HG03175 (cell line): Measurements from ENCODE around the gene CENPT.
"Not testable (repeated sequence)": the region's sequence is repeated elsewhere in the genome, so short reads cannot be mapped to it uniquely, and the experiment has no call there.

Source experiments
- ATAC-seq: cut with Tn5 transposase; IDR thresholded peaks from one replicate; pipeline ENCODE4 v1.9.1; 2021; ENCODE audit warnings: mild to moderate bottlenecking, moderate library complexity; ENCODE audit not compliant: unreplicated experiment

The CENPT gene

DNA sequence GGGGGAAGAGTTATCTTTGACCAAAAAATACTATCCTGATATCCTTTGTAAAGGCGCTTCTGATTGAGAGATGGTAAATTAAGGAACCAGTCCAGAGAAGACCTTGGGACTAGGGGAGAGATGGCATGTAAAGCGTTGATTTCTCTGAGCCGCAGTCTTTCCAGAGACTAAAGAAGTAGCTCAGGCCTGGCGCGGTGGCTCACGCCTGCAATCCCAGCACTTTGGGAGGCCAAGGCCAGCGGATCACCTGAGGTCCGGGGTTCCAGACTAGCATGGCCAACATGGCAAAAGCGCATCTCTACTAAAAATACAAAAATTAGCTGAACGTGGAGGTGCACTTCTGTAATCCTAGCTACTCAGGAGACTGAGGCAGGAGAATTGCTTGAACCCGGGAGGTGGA, 625 bp upstream of the CENPT start:
- ATAC-seq: no peak

DNA sequence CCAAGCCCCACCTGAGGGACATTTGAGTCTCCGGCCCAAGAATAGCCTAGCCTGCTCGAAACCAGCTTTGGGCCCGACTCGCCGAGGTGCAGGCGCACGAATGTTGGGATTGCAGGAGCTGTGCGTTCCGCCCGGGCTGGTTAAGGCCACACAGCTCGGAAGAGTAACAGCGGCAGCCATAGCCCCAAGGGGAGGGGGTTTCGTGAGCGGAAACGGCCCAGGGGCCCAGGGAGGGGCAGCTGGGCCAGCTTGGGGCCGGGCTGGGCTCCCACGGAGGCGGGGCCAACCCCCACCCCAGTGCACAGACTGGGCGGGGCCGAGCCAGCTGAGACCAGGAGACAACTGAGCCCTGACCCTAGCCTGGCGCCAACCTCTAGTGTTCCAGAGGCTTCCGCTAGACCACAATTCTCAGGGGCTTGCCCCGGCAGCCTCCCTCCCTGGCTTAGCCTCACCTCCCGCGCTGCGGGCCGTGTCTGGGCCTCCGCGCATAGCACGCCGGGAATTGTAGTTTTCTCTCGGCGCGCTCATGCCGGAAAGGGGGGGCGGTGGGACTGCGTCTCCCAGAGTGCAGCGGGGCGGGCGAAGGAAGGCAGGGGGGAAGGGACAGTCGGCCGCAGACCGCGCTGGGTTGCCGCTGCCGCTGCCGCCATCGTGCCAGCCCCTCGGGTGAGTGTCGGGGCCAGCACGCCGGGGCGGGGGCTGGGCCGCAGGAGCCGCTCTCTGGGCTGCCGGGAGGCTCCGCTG, 1.0 kb downstream of the CENPT start, which contains the start of gene NUTF2:
Gene NUTF2, plus strand, starts transcription at position 614 of the 744 bp plus-strand sequence. CDS start 18,198 bp downstream, outside the sequence.
- ATAC-seq: peak; percentile 61

DNA sequence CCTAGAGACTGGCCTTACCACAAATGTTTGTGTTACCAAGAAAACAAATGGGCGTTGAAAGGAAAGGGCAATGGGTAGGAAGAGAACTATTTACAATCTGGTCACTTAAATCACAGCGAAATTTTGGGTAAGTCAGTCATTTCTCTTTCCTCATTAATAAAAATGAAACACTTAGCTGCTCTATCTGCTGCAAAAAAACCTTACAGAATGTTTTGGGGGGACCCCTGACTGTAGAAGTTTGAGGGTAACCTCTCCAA, 1.5 kb downstream of the CENPT start:
- ATAC-seq: no peak

DNA sequence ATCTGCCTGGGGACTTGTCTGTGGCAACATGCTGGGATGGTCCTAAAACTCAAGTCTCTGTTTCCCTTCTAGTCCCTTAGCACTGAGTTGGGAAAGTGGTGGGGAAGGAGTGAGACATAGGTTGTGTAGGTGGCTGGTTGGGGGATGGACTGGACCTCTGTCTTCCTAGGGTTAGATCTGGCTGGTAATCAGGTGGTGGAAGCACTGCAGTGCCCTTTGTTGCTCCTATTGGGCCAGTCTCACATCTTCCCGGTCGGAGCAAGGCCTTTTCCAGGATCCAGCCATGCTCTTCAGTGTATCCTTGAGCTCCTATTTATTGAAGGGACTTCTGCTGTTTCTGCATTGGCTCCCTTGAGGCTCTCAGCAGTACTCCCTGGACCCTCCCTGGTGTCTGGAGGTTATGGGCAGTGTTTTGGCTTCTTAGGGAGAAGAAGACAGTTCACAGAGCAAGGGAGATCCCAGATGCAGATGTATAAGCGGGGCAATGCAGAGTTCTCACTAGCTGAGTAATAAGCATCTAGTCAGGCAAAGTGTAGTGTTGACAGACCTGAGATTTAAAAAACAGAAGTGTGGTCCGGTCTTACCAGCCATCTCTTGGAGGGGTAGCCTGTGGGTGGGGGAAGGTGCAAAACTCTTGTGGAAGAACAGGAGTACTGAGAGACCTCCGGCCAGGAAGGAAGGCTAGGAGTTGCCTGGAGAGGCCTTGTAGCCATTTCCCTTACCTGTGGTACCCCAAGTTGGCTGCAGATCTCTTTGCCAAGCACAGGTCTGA, 2.0 kb downstream of the CENPT start:
- ATAC-seq: no peak

DNA sequence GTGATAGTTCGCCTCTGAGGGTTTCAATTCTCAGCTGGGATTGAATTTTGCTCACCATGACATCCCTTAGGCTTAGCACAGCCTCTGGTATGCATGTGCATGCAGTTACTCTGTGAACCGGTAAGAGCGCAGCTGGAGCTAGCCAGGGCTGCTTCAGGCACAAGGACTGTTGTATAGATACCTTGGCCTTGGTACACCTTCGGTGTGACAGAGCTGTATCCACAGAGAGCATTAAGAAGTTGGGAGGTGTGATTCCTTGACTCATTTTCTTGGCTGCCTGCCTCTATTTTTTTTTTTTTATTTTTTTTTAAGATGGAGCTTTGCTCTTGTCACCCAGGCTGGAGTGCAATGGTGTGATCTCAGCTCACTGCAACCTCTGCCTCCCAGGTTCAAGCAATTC, 3.0 kb downstream of the CENPT start:
- no peak for ATAC-seq

DNA sequence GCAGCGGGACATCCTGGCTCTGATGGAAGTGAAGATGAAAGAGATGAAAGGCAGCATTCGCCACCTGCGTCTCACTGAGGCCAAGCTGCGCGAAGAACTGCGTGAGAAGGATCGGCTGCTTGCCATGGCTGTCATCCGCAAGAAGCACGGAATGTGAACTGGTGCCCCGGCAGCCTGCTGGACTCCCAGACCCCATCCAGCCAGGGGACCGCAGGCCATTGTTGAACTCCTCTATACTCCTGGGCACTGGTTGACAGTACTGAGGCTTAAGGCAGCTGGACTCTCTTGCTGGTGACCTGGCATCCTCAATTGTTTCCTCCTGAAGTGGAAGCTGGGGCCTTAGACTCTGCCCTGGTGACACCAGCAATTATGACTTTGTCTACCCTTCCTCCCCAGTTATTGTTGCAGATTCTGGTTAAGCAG, 4.1 kb downstream of the CENPT start:
- ATAC-seq: no peak

DNA sequence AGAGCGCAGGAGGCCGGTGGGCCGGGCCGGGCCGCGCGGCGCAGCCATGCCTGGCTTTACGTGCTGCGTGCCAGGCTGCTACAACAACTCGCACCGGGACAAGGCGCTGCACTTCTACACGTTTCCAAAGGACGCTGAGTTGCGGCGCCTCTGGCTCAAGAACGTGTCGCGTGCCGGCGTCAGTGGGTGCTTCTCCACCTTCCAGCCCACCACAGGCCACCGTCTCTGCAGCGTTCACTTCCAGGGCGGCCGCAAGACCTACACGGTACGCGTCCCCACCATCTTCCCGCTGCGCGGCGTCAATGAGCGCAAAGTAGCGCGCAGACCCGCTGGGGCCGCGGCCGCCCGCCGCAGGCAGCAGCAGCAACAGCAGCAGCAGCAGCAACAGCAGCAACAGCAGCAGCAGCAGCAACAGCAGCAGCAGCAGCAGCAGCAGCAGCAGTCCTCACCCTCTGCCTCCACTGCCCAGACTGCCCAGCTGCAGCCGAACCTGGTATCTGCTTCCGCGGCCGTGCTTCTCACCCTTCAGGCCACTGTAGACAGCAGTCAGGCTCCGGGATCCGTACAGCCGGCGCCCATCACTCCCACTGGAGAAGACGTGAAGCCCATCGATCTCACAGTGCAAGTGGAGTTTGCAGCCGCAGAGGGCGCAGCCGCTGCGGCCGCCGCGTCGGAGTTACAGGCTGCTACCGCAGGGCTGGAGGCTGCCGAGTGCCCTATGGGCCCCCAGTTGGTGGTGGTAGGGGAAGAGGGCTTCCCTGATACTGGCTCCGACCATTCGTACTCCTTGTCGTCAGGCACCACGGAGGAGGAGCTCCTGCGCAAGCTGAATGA, 4.8 kb downstream of the CENPT start:
- peak; percentile 8 for ATAC-seq

DNA sequence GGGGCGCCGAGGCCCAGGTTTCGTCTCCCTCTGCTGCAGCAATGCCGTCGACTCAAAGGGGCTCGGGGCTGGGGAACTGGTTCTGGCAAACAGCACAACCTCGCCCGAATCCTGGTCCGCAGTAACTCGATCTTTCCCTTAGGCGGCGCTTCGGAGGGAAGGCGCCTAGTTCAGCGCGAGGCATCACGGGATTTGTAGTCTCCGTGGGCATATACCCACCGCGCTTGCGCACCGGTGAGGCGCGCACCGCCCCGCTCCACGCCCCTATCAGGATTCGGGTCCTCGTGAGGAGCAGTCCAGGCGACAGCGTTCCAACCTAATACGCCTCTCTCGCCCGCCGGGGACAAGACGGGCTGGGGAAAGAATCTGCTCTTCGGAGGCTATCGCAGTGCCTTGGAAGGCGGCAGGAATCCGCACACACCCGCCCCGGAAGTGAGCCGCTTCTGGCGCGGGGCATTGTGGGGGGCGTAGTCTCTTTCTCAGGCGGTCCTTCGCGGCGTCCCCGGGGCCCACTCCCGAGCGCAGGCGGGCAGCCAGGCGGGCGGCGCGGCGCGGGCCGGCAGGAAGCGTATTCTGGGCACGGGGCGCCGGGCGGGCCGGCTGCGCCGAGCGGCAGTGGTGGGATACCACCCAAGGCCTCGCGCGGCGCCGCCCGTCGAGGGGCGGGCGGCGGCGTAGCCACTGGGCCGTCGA, 5.5 kb downstream of the CENPT start, which contains the start of gene THAP11:
Gene THAP11, plus strand, starts transcription at position 505 of the 693 bp plus-strand sequence. CDS start 235 bp downstream, outside the sequence.
- peak; percentile 41 for ATAC-seq

DNA sequence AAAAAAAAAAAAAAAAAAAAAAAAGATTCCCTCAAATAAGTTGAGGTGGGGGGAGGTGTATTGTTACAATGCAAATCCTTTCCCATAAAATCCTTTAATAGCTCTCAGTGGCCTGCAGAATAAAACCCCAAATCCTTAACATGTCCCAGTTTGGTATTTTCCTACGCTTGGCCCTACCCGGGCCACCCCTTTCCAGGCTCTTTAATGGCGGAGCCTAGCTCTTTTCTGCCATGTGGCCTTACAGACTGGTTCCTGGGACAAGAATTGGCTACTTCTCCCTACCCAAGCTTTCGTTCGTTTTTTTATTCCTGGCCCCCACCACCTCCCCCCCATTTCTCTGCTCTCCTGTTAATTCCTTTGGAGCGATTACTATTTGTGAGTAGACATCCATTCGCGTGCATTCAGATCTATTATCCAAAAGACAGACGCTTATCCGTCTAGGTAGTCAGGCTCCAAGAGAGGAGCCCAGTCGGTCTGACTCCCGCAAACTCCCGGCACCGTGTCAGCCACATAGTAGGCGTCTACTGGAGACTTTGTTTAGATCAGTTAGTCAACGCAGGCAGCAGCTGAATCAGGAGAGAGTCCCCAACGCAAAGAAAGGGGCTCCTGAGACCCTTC, 6.2 kb downstream of the CENPT start:
- ATAC-seq: no peak

DNA sequence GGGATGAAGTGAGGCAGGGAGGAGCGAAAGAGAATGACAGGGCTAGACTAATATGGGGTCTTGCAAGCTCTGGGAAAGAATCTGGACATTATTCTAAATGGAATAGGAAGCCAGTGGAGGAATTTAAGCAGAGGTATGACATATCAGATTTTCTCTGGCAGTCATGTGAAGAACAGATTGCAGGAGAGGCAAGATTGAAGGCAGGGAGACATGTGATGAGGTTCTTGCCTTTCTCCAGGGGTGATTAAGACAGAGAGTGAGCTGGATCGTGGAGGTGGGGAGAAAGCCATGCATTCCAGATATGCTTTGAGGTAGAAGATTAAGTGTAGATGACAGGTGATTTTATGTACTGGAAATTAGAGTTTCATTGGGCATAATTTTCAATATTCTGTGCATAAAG, 9.7 kb downstream of the CENPT start:
- no peak for ATAC-seq

DNA sequence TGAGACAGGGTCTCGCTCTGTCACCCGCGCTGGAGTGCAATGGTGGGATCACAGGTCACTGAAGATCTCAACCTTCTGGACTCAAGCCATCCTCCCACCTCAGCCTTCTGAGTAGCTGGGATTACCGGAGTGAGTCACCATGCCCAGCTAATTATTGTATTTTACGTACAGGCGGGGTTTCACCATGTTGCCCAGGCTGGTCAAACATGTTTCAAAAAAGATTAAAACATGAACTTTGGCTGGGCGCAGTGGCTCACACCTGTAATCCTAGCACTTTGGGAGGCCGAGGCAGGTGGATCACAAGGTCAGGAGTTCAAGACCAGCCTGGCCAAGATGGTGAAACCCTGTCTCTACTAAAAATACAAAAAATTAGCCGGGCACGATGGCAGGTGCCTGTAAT, 10.3 kb downstream of the CENPT start:
- ATAC-seq: not testable (repeated sequence)

DNA sequence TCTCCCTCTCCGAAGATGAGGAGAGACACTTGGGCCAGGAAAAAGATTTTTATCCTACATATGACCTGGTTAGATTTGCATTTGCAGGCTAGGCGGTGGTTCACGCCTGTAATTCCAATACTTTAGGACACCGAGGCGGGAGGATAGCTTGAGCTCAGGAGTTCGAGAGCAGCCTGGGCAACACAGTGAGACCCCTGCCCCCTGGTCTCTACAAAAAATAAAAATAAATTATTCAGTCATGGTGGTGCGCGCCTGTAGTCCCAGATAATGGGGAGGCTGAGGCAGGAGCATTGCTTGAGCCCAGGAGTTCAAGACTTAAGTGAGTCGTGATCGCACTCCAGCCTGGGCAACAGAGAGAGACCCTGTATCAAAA, 13.3 kb downstream of the CENPT start:
- no peak for ATAC-seq

DNA sequence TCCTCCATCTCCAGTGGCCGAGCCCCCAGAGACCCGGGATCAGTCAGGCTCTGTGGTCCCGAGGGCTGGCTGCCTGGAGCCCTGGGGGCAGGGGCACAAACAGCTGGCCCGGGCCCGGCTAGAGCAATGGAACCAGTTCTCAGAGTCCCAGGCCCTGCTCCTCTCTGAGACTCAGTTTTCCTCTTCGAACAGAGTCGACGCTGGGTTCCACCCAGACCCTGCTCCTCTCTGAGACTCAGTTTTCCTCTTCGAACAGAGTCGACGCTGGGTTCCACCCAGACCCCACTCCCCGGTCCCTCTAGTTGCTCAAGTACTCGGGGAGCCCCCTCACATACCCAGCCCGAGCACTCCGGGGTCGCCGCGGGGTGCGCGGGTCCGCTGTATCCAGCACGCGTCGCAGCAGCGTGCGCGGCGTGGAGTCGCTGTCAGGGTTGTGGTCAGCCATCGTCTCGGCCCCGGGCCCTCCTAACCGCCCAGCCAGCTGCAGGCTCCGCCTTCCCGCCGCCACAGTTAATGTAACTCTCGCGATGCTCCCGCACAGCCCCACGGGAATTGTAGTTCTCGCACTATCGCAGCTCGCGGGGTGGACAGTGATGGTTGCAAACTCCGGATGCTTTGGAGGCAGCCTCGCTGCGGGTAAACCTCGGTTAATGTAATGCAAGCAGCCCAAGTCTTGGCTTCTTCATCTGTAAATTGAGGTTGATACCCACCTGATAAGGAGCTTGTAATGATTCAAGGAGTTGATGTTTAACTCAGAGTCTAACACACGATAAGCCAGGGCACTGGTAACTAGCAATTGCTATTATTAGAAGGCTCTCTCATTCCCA, 13.9 kb downstream of the CENPT start:
- peak; percentile 97 for ATAC-seq

DNA sequence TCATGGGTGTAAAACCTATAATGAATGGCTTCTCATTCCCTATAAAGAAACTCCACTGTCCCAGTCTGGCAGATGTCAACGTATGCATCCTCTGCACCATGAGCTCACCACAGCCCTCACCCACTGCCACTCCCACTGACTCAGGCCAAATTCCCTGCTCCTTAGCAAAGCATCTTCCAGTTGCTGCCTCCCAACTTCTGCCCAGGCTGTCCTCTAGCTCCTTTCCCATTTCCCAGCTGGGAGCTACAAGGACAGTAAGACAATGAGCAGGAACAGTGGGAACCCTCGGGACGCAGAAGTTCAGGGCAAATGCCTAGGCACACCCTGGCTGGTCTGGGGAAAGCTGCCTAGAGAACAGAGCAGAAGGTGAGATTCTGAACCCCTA, 14.5 kb downstream of the CENPT start:
- ATAC-seq: no peak

DNA sequence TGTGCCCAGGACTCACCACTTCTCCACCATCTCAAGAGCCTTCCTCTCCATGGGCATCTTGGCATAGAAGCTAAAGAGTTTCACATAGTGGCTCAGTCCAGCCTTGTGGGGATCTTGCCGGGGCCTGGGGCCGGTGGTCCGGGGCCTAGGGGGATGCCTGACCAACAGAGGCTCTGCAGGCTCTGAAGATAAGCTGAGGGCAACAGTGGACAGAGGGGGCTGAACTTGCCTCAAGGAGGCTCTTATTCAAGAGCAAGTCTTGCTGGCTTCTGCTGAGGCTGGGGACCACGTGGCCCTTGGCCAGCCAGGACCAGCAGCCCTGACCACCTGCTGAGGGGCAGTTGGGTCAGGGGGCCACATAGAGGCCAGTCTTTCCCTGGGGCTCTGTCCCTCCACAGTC, 18.8 kb downstream of the CENPT start:
- no peak for ATAC-seq

DNA sequence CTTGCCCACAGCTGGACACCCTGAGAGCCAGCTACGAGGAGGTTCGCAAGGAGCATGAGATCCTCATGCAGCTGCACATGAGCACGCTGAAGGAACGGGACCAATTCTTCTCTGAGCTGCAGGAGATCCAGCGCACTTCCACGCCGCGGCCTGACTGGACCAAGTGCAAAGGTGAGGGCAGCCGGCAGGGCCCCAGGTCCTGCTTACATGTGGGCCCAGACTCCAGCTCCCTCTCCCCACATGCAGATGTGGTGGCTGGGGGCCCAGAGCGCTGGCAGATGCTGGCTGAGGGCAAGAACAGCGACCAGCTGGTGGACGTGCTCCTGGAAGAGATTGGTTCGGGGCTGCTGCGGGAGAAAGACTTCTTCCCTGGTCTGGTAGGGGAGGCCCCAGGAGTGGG, 21.6 kb downstream of the CENPT start:
- no peak for ATAC-seq

DNA sequence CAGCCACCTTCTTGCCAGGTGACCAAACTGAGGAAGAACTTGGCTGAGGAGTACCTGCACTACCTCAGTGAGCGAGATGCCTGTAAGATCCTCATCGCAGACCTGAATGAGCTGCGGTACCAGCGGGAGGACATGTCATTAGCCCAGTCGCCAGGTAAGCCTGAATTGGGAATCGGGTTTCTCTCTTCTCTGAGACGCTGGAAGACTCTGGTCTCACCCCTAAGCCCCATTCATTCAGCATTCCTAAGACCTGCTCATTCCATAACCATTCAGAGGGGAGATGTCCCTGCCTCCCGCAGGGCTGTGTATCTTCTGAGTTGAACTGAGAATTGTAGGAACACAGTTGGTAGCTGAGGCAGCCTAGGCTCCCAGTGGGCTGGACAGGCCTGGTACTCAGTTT, 22.4 kb downstream of the CENPT start:
- ATAC-seq: no peak

DNA sequence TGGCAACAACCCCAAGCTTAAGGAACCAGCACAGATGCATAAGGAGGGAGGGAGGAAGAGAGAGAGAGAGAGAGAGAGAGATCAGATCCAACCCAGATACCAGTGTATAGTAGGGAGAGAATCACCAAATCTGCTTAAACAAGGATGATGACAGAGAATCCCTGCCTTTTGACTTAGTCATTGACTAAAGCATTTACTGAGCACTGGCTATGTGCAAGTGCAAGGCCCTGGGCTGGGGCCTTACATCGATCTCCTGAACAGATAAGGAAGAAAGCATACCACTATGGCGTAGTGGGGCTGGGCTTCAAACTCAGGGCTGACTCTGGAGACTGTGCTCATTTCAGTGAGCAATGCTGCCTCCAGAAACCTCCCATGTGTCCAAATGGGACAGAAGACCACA, 25.0 kb downstream of the CENPT start:
- no peak for ATAC-seq

DNA sequence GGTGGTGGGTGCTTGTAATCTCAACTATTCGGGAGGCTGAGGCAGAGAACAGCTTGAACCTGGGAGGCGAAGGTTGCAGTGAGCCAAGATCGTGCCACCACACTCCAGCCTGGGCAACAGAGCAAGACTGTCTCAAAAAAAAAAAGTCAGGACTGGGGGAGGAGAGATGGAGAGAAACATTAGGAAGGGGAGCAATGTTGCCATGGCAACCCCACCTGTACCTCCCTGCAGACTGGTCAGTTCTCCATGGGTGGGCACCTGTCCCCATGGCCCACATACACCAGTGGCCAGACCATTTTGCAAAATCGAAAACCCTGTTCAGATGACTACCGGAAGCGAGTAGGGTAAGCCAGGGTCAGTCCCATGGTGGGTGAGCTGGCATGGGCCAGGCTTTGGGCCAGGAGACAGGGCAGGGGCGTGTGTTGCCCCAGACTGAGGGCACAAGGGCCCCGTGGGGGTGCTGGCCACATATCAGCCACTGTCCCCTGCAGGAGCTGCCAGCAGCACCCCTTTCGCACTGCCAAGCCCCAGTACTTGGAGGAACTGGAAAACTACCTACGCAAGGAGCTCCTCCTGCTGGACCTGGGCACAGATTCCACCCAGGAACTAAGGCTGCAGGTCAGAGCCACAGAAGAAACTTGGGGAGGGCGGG, 26.8 kb downstream of the CENPT start:
- ATAC-seq: no peak
